Mucosa of stomach (tissue), 1 donor: ENCODE results near the gene MTHFD2L.
"Not testable (repeated sequence)": the region's sequence is repeated elsewhere in the genome, so short reads cannot be mapped to it uniquely, and the experiment has no call there.

ENCODE experiments used
- H3K27me3 ChIP-seq: one replicate; pipeline ENCODE4 v1.7.0; 2013; ENCODE audit warnings: mild to moderate bottlenecking, low read length; ENCODE audit not compliant: control insufficient read depth, insufficient read depth
- H3K36me3 ChIP-seq: one replicate; pipeline ENCODE4 v1.7.0; 2013; ENCODE audit warnings: low read length; ENCODE audit not compliant: control insufficient read depth, insufficient read depth
- H3K4me1 ChIP-seq: one replicate; pipeline ENCODE4 v1.7.0; 2013; ENCODE audit warnings: mild to moderate bottlenecking, low read length; ENCODE audit not compliant: control insufficient read depth, insufficient read depth
- H3K4me3 ChIP-seq: one replicate; pipeline ENCODE4 v1.7.0; 2013; ENCODE audit warnings: low read length
- H3K9ac ChIP-seq: one replicate; pipeline ENCODE4 v1.7.0; 2013; ENCODE audit warnings: mild to moderate bottlenecking, low read length, moderate library complexity
- H3K9me3 ChIP-seq: one replicate; pipeline ENCODE4 v1.7.0; 2013; ENCODE audit warnings: mild to moderate bottlenecking, low read length, moderate library complexity; ENCODE audit not compliant: control insufficient read depth
- donor health status: Pancreatic carcinoma.

Gene MTHFD2L

DNA sequence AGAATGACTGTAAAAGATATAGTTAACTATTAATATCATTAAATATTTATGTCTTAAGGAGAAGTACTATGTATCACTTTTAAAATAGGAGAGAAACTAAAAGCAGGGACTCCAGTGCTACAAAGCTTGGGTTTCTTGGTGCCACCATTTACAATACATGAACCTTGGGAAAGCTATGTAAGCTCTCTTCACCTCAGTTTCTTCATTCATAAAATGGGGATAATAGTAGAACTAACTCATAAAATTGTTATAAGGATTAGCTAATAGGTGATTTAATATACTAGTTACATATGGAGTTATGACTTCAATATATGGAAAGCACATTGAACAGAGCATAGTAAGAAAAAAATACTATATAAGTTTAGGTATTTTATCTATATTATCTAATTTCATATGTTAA is 174.0 kb downstream of the MTHFD2L start:
- no peaks in the 10 kb centered on the region for H3K27me3 ChIP-seq
- no peaks in the 10 kb centered on the region for H3K36me3 ChIP-seq
- no peaks in the 10 kb centered on the region for H3K4me1 ChIP-seq
- no peaks in the 10 kb centered on the region for H3K9me3 ChIP-seq
- no peak overlapping the region for H3K4me3 ChIP-seq
- H3K9ac ChIP-seq, result no peak overlapping the region

DNA sequence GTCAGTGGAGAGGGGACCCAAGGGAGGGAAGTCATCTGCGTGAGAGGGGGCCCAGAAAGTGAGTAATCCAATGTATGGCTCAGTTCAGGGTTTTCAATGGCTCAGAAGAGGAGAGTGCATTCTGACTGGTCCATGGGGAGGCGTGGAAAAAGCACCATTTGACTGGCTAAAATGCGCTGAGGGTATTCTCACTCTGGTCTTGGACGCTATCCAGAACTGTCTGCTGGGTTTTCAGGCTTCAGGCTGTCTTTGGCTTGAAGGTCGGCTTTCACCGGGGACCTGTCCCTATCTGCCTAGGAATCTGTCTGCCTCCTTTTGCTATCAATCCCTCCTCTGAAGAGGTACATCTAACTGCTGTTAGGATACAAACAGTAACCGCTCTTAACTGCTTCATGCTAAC is 176.7 kb downstream of the MTHFD2L start:
- Histone ChIP-seq H3K4me3 (no peak overlapping the region), H3K4me1 (no peaks in the 10 kb centered on the region), H3K9ac (no peak overlapping the region), H3K36me3 (no peaks in the 10 kb centered on the region), H3K9me3 (no peaks in the 10 kb centered on the region), H3K27me3 (no peaks in the 10 kb centered on the region)

DNA sequence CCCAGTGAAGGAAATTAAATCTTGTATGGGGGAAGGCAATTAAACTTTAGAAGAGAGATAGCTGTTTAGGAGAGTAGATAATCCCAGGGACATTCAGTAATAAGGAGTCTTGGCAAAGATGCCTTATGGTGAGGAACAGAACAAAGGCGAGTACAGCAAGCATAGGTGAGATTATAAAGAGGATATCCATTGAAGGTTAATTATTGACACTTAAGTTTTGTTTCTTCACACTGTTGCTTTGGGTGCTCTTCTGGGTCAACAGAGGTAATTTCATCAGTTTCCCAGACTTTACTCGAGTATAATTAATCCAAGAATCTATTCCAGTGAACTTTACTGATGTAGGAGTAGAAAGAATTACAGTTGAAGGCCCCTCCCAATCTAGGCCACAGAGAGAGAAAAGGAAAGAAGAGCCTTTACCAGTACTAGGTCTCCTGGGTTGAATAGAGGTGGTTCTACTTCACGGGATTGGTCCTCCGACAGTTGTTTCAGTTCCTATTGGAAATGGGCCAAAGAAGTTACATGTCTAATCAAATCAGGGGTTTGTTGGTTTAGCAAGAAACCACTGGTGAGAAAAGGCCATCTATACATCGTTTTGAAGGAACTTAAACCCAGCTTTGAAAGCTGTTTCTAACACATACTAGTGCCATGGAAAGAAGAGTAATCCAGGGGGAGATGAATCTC is 177.6 kb downstream of the MTHFD2L start:
- Histone ChIP-seq H3K9ac (no peak overlapping the region), H3K4me1 (no peaks in the 10 kb centered on the region), H3K36me3 (no peaks in the 10 kb centered on the region), H3K27me3 (no peaks in the 10 kb centered on the region), H3K4me3 (no peak overlapping the region), H3K9me3 (no peaks in the 10 kb centered on the region)

DNA sequence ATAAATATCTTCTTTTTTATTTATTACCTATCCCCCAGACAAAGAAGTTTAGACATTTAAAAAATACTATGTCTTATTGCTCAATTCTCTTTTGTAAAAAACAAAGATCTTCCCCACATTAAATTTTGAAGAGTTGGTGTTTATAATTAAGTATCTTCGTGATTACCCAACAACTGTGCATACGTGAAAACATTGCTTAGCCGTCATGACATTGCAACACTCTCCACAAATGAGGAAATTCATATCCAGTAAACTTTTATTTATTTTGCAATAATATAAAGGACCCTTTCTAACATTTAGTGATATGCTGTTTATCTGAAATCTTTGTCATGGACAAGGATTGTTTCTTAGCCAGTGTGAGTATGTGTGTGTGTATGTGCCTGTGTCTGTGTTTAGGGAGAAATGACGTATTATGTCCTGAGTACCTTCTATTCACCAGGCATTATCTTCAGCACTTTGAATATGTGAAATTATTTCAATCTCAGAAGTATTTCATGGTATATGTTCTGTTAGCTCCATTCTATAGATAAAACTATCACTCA is 180.9 kb downstream of the MTHFD2L start:
- Histone ChIP-seq H3K27me3 (no peaks in the 10 kb centered on the region), H3K4me1 (no peaks in the 10 kb centered on the region), H3K4me3 (no peak overlapping the region), H3K36me3 (no peaks in the 10 kb centered on the region), H3K9ac (no peak overlapping the region), H3K9me3 (no peaks in the 10 kb centered on the region)

DNA sequence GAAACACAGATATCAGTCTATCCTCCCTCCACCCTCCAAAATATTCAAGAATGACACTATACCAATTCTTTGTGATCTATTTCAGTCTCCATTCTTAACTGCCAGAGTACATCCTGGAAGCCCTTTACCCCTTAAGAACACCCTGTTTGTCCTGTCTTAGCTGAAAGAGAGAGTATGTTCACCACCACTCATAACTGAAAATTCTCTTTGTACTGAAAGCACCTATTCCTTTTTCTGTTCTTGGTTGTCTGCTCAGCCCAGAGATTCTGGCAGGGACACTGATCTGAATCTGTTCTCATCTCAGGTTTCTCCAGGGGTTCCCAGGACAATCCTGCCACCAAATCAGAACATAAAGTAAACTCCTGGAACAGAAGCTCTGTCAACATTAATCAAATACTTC is 181.6 kb downstream of the MTHFD2L start:
- peaks cover 2% of the 10 kb centered on the region for H3K9me3 ChIP-seq
- no peaks in the 10 kb centered on the region for H3K36me3 ChIP-seq
- H3K9ac ChIP-seq, result no peak overlapping the region
- no peaks in the 10 kb centered on the region for H3K27me3 ChIP-seq
- H3K4me3 ChIP-seq, result no peak overlapping the region
- no peaks in the 10 kb centered on the region for H3K4me1 ChIP-seq

DNA sequence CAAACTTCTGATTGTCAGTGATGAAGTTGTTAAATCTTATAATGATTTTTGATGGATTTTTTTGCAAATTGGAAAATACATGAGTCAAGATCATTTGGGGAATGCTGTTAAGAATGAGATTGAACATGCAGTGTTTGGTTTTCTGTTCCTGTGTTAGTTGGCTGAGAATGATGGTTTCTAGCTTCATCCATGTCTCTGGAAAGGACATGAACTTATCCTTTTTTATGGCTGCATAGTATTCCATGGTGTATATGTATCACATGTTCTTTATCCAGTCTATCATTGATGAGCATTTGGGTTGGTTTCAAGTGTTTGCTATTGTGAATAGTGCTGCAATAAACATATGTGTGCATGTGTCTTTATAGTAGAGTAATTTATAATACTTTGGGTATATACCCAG is 182.5 kb downstream of the MTHFD2L start:
- H3K27me3 ChIP-seq, result not testable (repeated sequence)

DNA sequence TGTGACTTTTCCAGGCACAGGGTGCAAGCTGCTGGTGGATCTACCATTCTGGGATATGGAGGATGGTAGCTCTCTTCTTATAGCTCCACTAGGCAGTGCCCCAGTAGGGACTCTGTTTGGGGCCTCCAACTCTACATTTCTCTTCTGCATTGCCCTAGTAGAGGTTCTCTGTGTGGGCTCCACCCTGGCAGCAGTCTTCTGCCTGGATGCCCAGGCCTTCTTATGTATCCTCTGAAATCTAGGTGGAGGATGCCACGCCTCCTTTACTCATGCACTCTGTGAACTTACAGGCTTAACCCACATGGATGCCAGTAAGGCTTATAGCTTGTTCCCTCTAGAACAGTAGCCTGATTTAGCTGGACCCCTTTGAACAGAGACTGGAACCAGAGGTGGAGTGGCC is 186.1 kb downstream of the MTHFD2L start:
- Histone ChIP-seq H3K9me3 (peaks cover 4% of the 10 kb centered on the region), H3K27me3 (no peaks in the 10 kb centered on the region), H3K36me3 (no peaks in the 10 kb centered on the region), H3K4me1 (no peaks in the 10 kb centered on the region), H3K9ac (no peak overlapping the region), H3K4me3 (peak overlapping the region; percentile 24)

More for the DNA sequence above, 182.5 kb downstream of the MTHFD2L start:
- not testable (repeated sequence) for H3K9ac ChIP-seq, H3K4me1 ChIP-seq, H3K4me3 ChIP-seq, H3K9me3 ChIP-seq, H3K36me3 ChIP-seq
